Measurements from ENCODE around the gene KCNK5. TPM values are rescaled to one million over a fixed set of nuclear protein-coding genes. Genes with fewer than 3 reads are reported as not detected.

Gene KCNK5
- total and polyA plus RNA-seq, 12 donors = 0.06 to 1.1 (median 0.25) TPM; not detected in 1

DNA sequence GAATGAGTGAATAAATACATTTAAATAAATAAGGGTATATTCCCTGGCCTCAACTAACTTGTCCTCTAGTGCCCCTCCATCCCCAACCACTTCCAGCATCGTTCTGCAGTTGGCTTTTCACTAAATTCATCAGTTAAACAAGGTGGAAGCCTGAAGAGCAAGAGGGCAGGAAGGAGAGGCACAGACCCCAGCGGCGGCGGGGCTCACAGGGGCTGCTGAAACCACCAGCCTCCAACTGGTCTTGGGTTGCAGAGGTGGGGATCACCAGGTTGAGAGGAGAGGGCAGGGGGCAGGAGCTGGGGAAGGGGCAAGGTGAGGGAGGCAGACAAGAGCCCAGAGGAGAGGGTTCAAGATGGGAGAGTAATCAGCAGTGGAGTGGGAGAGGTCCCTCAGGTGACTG, 27.1 kb downstream of the KCNK5 start:
- no peaks in the 10 kb centered on the region for H3K4me1 ChIP-seq
- H3K9me3 ChIP-seq = no peaks in the 10 kb centered on the region
- peaks cover 0 to 11% (median 0%) of the 10 kb centered on the region in 7 donors for H3K27me3 ChIP-seq
- no peak overlapping the region for H3K27ac ChIP-seq
- H3K4me3 ChIP-seq = no peak overlapping the region
- TF ChIP-seq, protein P1, sequence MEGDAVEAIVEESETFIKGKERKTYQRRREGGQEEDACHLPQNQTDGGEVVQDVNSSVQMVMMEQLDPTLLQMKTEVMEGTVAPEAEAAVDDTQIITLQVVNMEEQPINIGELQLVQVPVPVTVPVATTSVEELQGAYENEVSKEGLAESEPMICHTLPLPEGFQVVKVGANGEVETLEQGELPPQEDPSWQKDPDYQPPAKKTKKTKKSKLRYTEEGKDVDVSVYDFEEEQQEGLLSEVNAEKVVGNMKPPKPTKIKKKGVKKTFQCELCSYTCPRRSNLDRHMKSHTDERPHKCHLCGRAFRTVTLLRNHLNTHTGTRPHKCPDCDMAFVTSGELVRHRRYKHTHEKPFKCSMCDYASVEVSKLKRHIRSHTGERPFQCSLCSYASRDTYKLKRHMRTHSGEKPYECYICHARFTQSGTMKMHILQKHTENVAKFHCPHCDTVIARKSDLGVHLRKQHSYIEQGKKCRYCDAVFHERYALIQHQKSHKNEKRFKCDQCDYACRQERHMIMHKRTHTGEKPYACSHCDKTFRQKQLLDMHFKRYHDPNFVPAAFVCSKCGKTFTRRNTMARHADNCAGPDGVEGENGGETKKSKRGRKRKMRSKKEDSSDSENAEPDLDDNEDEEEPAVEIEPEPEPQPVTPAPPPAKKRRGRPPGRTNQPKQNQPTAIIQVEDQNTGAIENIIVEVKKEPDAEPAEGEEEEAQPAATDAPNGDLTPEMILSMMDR (IDR thresholded peaks at IDR 0.05) = no peak
- ATAC-seq = no peak
- no peak for DNase-seq
- WGBS, 2 donors = 86 to 92% methylated on average over 4 of the region's 4 CpGs
- H3K36me3 ChIP-seq = no peaks in the 10 kb centered on the region
- intact Hi-C loops (cut with DNase I) = no loop called here

DNA sequence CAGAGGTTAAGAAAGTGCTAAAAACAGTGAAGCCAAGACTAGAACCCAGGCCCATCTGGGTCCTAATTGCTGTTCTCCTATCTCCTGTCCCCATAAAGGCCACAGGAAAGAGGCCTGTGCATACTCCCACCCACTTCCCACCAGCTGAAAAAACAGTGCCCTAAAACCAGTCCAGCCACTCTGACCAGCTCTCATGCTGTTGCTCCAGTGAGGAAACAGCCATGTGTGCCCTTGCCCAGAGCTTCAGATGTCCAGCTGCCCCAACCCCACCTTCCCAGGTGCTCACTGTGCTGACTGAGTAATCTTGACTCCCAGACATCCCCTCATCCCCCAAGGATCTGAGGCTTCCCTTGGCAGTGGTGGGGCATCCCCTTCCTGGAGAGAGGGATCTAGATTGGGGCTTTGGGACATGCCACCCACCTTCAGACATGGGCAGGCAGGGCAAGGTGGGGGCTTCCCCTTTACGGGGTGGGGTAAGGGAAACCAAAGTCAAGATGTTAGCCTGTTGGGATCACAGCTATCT, 28.7 kb downstream of the KCNK5 start:
- TF ChIP-seq, protein P1 (IDR thresholded peaks at IDR 0.05) = no peak
- Histone ChIP-seq H3K27me3 (peaks cover 0 to 11% (median 0%) of the 10 kb centered on the region in 7 donors), H3K27ac (no peak overlapping the region), H3K4me1 (no peaks in the 10 kb centered on the region), H3K4me3 (no peak overlapping the region), H3K9me3 (no peaks in the 10 kb centered on the region), H3K36me3 (no peaks in the 10 kb centered on the region)
- 0 to 75% methylated on average over 1 of the region's 1 CpG for WGBS, 2 donors
- ATAC-seq (no peak), DNase-seq (no peak)
- intact Hi-C loops (cut with DNase I) = no loop called here

DNA sequence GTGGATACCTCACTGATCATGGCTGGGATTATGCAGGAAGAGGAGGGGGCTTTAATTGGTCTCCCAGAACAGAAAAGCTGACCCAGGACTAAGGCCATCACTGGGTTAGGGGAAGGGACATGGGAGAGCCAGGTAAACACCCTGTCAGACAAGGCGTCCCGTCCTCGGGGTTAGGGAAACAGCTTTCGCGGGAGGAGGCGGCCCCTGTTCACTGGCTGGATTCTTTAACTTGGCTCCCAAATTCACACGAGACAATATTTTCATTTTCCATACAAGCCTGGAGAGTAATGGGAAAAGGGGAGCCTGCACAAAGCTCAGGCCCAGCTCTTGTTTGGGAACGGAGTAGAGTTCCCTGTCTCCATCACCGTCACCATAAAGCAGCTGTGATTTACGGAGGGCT, 29.3 kb downstream of the KCNK5 start:
- Histone ChIP-seq H3K9me3 (no peaks in the 10 kb centered on the region), H3K4me3 (no peak overlapping the region), H3K36me3 (no peaks in the 10 kb centered on the region), H3K27me3 (peaks cover 0 to 11% (median 0%) of the 10 kb centered on the region in 7 donors), H3K27ac (no peak overlapping the region), H3K4me1 (no peaks in the 10 kb centered on the region)
- 72 to 90% methylated on average over 10 of the region's 10 CpGs for WGBS, 2 donors
- DNase-seq (no peak), ATAC-seq (no peak)
- TF ChIP-seq, protein P1 (IDR thresholded peaks at IDR 0.05) = no peak
- intact Hi-C loops (cut with DNase I) = no loop called here

DNA sequence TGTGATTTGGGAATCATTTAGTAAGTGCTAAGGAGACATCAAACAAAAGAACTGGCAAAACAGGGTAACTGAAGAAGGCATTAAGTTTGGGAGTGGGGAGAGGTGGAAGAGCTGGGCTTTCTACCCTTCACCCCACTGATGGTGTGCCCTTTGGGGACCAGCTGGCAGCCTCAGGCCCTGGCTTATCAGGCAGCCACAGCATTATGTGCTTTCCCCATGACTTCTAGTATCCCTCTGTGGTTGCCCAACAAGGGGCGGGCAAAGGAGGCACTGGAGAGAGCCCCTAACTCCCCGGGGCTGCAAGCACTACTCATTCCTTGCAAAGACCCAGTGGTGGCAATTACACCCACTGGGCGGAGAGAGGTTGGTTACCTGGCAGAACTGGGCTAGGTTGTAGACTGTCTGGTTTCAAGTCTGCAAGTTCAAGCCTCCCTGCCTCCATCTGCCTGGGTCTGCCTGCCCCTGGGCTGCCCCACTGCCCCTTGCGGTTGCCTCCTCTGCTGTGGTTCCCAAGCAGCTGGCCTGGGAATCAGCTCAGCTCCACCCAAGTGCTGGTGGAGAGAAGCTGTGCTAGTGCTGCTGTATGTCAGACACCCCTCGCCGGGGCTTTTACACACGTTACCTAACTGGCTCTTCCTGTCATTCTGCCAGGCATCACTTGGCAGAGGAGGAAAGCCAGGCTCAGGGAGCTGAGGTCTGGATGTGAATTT, 29.9 kb downstream of the KCNK5 start:
- no peaks in the 10 kb centered on the region for H3K36me3 ChIP-seq
- H3K4me3 ChIP-seq = no peak overlapping the region
- intact Hi-C loops (cut with DNase I) = no loop called here
- no peak for ATAC-seq
- no peak for DNase-seq
- no peaks in the 10 kb centered on the region for H3K9me3 ChIP-seq
- 73 to 78% methylated on average over 7 of the region's 7 CpGs for WGBS, 2 donors
- H3K27ac ChIP-seq = no peak overlapping the region
- no peaks in the 10 kb centered on the region for H3K4me1 ChIP-seq
- TF ChIP-seq, protein P1 (IDR thresholded peaks at IDR 0.05) = no peak
- H3K27me3 ChIP-seq = peaks cover 0 to 11% (median 0%) of the 10 kb centered on the region in 7 donors

Data from heart right ventricle (tissue), 16 donors.